Nephron progenitor cell (in vitro differentiated cells): Measurements from ENCODE around the gene FMNL3.

ENCODE experiments used
- DNase-seq: peaks from one replicate; pipeline ENCODE4 v3.0.0; 2021
- H3K27ac Mint-ChIP-seq: 2 replicates; pipeline ENCODE4 v1.8.0; 2021; ENCODE audit warnings: mild to moderate bottlenecking, moderate library complexity, mixed read lengths
- H3K27me3 Mint-ChIP-seq: 2 replicates; pipeline ENCODE4 v1.8.0; 2021; ENCODE audit warnings: mild to moderate bottlenecking, low read depth, mixed read lengths; ENCODE audit not compliant: poor library complexity
- H3K36me3 Mint-ChIP-seq: 2 replicates; pipeline ENCODE4 v1.8.0; 2021; ENCODE audit warnings: low read depth, mixed read lengths
- H3K4me1 Mint-ChIP-seq: 2 replicates; pipeline ENCODE4 v1.8.0; 2021; ENCODE audit warnings: mixed read lengths
- H3K4me3 Mint-ChIP-seq: 2 replicates; pipeline ENCODE4 v1.8.0; 2021; ENCODE audit warnings: mild to moderate bottlenecking, moderate library complexity, mixed read lengths
- H3K9me3 Mint-ChIP-seq: 2 replicates; pipeline ENCODE4 v1.8.0; 2021; ENCODE audit warnings: mild to moderate bottlenecking, moderate library complexity, mixed read lengths
- CTCF ChIP-seq: fragments of 200-600 bp; sonication (generic); IDR thresholded peaks from 2 replicates; pipeline ENCODE4 v1.5.0; 2021; ENCODE audit warnings: antibody characterized with exemption

FMNL3 gene

GRCh38 chr12:49632986-49633702 lies 74.1 kb downstream of the FMNL3 start:
- peaks cover 7% of the 10 kb centered on the region for H3K27me3 Mint-ChIP-seq
- peaks cover 18% of the 10 kb centered on the region for H3K4me1 Mint-ChIP-seq
- H3K4me3 Mint-ChIP-seq, result no peak overlapping the region
- no peaks in the 10 kb centered on the region for H3K36me3 Mint-ChIP-seq
- no peak for TF ChIP-seq CTCF
- H3K9me3 Mint-ChIP-seq, result no peaks in the 10 kb centered on the region
- H3K27ac Mint-ChIP-seq, result no peak overlapping the region
- no peak for DNase-seq

GRCh38 chr12:49632401-49632800 lies 74.8 kb downstream of the FMNL3 start:
- H3K4me1 Mint-ChIP-seq, result peaks cover 10% of the 10 kb centered on the region

GRCh38 chr12:49631336-49631907 lies 75.8 kb downstream of the FMNL3 start:
- peaks cover 7% of the 10 kb centered on the region for H3K27me3 Mint-ChIP-seq
- no peak for TF ChIP-seq CTCF
- DNase-seq, result no peak
- H3K36me3 Mint-ChIP-seq, result no peaks in the 10 kb centered on the region
- no peak overlapping the region for H3K27ac Mint-ChIP-seq
- peaks cover under 1% of the 10 kb centered on the region for H3K4me1 Mint-ChIP-seq
- no peaks in the 10 kb centered on the region for H3K9me3 Mint-ChIP-seq
- H3K4me3 Mint-ChIP-seq, result no peak overlapping the region

More at GRCh38 chr12:49632401-49632800, 74.8 kb downstream of the FMNL3 start:
- no peak for DNase-seq
- H3K27me3 Mint-ChIP-seq, result peaks cover 7% of the 10 kb centered on the region
- no peak overlapping the region for H3K4me3 Mint-ChIP-seq
- no peak overlapping the region for H3K27ac Mint-ChIP-seq
- H3K9me3 Mint-ChIP-seq, result no peaks in the 10 kb centered on the region
- no peaks in the 10 kb centered on the region for H3K36me3 Mint-ChIP-seq
- TF ChIP-seq CTCF, result no peak

GRCh38 chr12:49627752-49628360 lies 79.3 kb downstream of the FMNL3 start:
- no peak for DNase-seq
- no peaks in the 10 kb centered on the region for H3K9me3 Mint-ChIP-seq
- peaks cover 13% of the 10 kb centered on the region for H3K4me1 Mint-ChIP-seq
- no peak overlapping the region for H3K27ac Mint-ChIP-seq
- peaks cover 7% of the 10 kb centered on the region for H3K27me3 Mint-ChIP-seq
- no peaks in the 10 kb centered on the region for H3K36me3 Mint-ChIP-seq
- no peak overlapping the region for H3K4me3 Mint-ChIP-seq
- TF ChIP-seq CTCF, result no peak

- DNase-seq, result no peak
- no peak overlapping the region for H3K4me3 Mint-ChIP-seq
- no peak for TF ChIP-seq CTCF
- H3K27me3 Mint-ChIP-seq, result peaks cover 7% of the 10 kb centered on the region
- no peaks in the 10 kb centered on the region for H3K9me3 Mint-ChIP-seq
- no peak overlapping the region for H3K27ac Mint-ChIP-seq
- no peaks in the 10 kb centered on the region for H3K36me3 Mint-ChIP-seq
- H3K4me1 Mint-ChIP-seq, result peaks cover 20% of the 10 kb centered on the region
These were observed 80.4 kb downstream of the FMNL3 start for GRCh38 chr12:49626836-49627235.
